ENCODE data around the gene MATK.
"Not testable (repeated sequence)": the region's sequence is repeated elsewhere in the genome, so short reads cannot be mapped to it uniquely, and the experiment has no call there.

Gene MATK

DNA sequence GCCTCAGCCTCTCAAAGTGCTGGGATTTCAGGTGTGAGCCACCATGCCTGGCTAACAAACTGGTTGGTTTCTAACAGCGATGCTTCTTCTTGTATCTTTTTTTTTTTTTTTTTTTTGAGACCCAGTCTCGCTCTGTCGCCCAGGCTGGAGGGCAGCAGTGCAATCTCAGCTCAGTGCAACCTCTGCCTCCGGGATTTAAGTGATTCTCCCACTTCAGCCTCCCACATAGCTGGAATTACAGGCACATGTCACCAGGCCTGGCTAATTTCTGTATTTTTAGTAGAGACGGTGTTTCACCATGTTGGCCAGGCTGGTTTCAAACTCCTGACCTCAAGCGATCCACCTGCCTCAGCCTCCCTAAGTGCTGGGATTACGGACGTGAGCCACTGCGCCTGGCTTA, 30.0 kb upstream of the MATK start:
- not testable (repeated sequence) for DNase-seq (ENCODE audit: low read depth)

DNA sequence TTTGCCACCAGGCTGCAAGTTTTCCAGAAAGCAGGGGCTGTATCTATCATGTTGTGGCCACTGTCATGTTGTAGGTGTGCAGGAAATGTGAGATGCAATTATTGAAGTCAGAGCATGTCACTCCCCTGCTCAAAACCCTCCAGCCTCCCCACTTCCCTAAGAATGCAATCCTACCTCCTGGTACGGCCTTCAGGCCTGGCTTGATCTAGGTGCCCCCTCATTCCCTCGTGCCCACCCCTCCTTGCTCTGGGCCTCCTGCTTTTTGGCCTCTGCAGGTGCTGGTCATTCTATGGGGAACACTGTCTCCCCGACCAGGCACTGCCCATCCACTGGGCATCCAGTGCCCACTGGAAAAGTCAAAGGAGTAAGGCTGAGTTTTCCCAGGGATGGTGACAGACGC, 28.5 kb upstream of the MATK start:
- DNase-seq (ENCODE audit: low read depth) = no peak

DNA sequence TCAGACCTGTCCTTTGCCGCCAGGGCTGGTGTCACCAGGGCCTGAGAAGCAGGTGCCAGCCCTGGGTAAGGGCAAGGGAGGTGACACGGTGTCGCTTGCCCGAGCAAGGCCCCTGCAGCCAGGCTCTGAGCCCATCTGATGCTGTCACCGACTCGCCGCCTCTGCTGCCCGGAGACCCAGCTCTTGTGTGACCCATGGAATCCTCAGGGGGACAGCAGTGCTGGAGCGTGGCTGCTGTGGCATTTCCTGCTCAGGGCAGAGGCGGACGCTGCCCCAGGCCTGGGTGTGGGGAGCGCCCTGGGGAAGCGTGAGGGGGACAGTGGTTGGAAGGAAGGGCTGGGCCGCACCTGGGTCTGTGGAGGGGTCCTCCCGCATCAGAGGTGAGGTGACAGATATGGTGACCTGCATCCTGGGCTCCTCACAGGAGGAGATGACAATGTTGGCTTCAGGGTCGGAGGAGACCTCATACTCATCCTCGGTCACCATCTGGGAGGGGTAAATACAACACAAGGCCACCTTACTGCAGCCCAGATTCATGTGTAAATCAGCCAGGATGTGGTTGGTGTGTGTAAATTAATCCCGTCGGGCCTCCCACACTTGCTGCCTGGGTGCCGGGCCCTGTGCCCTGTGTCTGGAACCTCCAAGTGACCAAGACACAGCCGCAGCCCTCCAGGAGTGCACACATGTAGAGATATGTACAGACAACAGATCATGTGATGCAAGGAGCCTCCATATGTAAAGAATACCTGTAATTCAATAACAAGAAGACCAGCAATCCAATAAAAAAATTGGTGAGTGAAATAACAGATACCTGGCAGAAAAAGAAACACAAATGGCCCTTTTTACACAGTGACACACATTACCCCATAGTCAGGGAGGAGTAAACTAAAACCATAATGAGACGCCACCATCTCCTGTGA, 27.6 kb upstream of the MATK start:
- no peak for DNase-seq (ENCODE audit: low read depth)

DNA sequence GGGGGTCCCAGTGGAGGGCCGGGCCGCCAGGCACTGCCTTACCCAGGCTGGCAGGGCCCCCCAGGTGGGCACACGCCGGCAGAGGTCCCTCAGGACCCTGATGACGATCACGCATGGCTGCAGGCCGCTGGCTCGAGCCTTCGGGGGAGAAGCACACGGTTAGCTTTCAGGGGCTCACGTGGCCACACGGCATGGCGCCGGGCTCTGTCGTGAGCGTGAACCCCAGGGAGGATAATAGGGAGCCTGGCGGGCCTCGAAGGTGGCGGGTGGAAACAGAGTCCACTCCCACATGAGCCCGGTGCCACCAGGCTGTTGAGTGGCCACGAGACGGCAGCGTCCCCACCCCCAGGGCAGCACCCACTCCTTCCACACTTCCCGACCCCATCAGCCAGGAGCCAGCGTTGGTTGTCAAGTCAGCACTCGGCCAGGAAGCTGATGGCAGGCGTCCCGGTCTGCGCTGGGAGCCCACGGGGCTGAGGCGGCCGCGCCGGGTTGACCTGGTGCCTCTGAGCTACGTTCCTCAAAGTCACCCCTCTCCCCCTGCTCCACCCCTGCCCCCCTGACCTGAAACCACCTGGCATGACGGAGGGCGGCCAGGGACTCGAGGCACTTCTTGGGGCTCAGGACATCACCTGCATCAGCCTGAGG, 24.7 kb upstream of the MATK start:
- DNase-seq (ENCODE audit: low read depth) = no peak

DNA sequence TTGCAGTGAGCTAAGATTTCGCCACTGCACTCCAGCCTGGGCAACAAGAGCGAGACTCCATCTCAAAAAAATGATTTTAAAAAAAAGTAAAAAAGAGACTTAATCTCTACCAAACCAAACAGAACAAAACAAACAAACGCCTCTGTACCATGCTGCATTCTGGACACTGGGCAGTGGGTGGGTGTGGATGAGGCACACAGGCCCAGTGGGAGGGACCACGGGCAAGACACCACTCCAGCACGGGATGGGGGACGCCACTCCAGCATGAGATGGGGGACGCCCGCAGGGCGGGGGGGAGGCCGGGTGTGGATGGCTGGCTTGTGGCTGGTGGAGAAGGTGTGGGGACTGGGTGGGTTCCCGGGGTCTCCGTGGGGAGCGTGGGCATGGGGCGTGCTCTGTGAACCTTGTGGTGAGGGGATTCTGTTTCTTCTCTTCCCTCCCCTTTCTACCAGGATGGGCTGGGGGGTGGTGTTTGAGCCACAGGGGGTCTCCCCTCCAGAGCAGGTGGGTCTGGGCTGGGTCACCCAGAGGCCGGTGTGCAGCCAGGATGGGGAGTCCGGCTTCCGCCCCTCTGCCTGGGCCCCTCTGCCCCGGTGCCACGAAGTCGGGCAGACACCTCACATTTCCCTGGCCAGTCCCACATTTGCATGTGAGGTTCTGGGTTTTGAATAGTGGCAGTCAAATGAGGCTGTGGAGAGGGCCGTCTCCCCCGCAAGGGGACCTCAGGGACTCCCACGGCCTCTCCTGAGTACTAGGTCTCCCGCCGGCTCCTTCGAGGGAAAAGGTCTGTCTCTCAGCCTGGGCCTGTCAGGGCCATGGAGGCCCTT, 23.9 kb upstream of the MATK start:
- no peak for DNase-seq (ENCODE audit: low read depth)

DNA sequence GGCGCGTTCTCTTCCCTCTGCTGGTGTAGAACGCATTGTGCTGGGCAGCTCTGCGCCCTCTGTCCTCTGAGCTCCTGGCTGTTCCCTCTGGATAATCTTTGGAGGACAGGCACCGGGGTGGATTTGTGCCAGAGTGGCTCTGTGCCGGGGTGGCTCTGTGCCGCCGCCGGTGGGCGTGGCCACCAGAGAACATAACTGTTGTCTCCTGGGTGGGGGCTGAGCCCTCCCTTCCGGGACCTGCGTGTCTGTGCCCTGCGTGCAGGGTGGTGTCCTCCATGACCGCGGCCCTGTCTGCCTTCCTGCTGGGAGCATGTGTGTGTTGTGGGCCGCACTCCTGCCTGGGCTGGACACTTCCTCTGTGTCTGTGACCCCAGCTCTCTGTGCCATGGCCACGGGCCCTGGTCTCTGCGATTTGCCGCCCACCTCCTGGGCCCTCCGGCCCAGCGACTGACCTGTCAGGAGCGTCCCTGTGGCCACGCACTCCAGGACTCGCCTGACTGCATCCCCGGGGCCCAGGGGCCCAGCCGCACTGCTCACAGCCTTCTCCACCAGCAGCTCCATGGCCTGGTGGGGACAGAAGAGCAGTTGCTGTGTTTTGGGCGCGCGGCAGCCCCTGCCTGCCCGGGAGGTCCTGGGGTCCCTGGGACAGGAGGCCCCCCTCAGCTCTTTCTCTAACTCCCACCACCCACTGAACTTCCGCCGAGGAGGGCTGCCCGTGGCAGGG, 22.4 kb upstream of the MATK start:
- DNase-seq (ENCODE audit: low read depth) = no peak

DNA sequence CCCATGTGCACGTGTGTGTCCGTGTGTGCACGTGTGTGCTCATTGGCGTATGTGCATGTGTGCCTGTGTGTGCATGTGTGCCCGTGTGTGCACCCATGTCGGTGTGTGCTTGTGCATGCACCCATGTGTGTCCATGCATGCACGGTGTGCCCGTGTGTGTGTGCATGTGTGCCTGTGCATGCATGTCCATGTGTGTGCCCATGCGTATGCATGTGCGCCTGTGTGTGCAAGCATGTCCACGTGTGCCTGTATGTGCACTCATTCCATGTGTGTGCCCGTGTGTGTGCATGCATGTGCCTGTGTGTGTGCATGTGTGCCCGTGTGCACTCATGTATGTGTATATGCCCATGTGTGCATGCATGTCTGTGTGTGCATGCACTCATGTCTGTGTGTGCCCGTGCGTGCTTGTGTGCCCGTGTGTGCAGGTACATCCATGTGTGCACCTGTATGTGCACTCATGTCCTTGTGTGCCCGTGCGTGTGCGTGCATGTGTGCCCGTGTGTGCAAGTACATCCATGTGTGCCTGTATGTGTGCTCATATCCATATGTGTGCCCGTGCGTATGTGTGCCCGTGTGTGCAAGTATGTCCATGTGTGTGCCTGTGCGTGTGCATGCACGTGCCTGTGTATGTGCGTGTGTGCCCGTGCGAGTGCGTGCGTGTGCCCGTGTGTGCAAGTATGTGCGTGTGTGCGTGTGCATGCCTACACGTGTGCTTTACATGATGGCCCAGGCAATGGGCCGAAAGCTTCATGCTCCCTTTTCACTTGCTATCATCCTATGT, 21.6 kb upstream of the MATK start:
- no peak for DNase-seq (ENCODE audit: low read depth)

DNA sequence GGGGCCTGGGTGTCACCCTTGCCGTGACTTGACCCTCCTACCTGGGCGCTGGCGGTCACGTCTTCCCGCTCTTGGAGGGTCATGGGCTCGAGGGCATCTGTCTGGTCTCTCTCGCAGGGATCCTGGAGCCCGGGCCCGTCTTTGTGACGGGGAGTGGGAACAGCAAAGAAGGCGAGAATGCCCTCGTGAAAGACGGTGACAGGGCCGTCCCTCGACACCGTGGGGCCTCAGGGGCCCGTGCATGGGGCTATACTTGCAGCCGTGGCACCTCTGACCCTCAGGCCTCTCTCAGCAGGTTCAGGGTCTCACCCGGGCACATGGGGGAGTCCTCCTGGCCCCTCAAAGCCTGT, 20.9 kb upstream of the MATK start:
- DNase-seq (ENCODE audit: low read depth) = no peak

DNA sequence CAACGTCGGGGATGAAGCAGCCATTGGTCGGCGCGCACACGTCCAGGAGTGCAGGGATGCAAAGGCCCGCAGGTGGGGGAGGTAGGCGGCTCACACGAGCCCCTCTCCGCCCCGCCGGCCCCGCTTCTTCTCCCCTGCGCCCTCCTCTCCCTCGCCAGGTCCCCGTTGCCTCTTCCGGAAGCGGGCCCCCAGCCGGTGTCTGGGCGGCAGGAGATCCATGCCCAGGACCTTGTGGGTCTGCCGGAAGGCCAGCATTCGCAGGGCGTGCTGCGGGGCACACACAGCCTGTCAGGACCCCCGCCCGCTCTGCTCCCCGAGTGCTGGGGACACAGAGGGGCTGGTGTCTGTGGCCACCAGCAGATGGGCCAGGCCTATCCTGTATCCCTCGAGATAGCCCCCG, 19.7 kb upstream of the MATK start:
- DNase-seq (ENCODE audit: low read depth) = no peak

DNA sequence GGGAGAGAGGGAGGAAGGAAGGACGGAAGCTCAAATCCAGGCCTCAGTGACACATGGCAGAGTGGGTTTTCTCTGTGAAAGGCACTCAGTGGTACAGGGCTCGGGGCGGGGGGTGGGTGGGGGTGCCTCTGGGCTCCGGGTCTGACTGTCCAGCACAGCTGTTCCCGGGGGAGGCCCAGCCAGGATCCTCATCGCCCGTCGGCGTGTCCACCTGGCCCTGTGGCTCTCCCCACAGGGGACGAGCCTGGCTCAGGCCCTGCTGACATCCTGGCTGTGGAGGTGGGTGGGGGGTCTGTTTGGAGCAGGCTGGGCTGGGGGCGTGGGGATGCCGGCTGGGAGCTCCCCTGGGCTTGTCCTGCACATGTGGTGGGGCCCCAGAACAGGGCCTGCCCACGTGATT, 18.2 kb upstream of the MATK start:
- no peak for DNase-seq (ENCODE audit: low read depth)

DNA sequence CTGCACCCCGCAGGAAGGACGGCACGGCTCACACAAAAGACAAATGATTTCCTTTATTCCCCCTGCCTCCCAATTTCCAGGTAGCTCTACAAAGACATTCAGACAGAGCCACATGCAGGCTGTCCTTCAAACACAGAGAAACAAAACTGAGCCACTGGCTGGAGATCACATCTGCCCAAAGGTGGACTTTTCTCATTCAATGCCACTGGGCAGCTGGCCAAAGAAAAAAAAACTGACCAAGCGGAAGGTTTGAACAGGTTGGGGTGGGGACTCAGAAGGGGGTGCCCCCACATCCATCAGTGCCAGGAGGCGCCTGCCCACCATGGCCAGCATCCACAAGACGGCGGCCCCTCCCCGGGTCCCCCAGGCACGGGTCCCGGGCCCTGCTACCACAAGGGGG, 17.8 kb upstream of the MATK start:
- DNase-seq (ENCODE audit: low read depth) = no peak

DNA sequence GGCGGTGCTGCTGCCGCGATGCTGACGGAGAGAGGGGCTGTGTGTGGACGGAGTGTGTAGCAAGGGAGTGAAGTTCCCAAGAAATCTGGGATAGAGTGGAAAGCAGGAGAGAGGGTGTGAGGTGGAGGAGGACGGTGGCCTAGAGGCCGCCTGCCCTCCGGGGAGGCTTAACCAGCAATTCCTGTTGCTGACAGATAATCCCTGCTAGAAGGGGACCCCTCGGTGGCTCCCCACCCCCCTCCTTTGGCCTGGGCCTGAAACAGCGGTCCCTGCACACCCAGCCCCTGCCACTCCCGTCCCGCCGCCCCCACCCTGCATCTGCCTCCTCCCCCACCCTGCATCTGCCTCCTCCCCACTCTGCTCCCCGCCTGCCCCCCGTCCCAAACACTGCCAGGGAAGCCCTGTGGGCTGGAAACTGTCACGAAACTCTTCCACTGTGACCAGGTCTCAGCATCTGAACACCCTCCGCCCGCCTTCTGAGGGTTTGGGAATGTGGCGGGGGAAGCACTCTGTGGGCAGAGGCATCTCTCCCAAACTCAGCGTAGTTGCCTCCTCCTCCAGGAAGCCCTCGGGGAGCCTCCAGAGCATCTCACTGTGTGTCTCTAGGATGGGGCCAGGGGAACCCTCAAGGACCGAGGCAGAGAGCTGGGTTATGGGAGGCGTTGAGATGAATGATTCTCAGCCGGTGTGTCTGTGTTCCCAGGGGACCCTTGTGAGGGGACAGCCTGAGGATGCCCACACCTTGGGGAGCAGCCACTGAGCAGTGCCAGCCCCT, 17.1 kb upstream of the MATK start:
- no peak for DNase-seq (ENCODE audit: low read depth)

DNA sequence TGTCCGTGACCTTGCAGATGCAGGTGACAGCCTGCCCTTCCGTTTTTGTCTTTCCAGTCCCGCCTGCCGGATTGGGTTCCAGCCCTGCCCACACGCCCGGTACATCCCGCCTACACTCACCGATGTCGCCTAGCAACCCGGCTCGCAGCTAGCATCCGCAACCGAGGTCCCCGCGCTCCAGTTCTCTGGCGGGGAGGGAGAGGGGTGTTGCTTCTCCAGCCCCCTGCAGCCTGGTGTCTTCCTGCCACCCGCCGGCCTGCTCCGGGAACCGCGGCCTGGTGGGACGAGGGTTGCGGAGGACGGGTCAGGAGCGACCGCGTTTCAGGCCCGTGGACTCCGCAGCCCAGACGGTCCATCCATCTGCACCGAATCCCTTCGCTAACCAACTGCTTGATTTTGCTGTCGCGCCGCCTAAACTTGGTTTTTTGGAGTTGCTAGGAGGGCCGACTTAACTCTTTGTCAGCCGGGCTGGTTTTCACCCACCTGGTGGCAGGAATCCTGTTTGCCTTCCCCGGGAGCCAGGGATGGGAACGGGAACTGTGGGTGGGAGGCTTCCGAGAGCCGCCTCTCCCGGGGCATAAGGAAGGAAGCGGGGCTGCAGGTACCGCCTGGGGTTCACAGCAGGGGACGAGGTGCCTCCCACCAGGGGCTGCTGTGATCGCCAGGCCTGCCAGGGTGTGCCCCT, 15.4 kb upstream of the MATK start:
- peak; percentile 55 for DNase-seq (ENCODE audit: low read depth)

DNA sequence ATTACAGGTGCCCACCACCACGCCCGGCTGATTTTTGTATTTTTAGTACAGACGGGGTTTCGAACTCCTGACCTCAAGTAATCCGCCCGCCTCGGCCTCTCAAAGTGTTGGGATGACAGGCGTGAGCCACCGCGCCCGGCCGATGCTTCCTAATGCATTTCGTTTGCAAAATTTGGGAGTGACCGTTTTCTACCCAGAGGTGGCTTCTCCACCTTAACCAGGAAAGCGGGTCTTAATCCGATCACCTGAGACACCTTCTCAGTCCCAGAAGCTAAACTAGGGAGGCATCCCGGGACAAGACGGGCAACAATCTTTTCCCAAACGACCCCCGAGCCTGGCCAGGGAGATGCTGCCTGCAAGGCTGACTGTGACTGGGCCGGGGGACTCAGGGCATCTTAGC, 14.8 kb upstream of the MATK start:
- no peak for DNase-seq (ENCODE audit: low read depth)

DNA sequence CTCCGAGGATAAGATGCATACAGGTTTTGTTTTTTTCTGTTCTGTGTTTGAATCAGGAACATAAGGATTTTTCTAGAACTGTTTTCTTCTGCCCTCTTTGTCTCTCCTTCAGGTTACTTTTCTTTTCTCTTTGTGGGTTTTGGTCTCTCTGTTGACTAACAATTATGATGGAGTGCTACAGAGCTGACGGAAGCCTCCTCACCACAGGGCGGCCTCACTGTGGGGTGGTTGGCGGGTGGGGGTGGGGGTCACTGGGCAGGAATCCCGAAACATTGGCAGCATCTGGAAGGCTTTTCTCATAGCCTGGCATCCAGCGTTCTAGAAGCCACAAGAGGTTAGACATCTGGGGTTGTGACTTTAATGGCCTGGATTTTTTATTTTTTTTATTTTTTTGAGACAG, 12.0 kb upstream of the MATK start:
- DNase-seq (ENCODE audit: low read depth) = no peak

DNA sequence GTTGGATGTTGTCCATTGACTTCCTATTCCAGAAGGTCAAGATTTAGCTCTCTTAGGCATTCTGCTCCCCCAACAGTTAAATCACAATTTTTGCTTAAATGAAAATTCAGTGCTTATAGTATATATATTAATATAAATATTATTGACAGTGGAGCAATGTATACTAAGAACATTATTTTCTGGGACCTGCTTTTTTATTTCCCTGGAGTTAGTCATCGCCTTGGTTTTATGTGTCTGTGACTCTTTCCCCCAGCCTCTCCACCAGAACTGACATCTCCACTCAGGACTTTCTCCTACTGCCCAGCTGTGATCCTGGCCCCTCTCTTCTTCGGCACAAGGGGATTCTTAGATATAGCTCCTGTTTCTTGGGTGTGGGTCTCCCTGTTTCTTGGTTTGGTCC, 10.2 kb upstream of the MATK start:
- no peak for DNase-seq (ENCODE audit: low read depth)

DNA sequence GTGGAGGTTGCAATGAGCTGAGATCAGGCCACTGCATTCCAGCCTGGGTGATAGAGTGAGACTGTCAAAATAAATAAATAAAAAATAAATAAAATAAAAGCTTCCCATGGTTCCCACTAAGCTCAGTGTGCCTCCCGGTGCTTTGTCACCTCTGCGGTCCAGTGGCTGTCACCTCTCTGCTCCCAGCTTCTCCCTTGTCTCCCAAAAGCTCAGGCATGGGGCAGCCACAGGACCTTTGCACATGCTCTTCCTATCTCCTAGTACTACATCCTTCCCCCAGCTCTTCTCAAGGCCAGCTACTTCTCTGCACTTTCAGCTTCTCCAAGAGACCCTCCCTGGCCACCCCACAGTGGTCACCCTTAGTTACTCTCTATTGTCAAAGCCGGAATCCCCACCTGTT, 7.6 kb upstream of the MATK start:
- no peak for DNase-seq (ENCODE audit: low read depth)

DNA sequence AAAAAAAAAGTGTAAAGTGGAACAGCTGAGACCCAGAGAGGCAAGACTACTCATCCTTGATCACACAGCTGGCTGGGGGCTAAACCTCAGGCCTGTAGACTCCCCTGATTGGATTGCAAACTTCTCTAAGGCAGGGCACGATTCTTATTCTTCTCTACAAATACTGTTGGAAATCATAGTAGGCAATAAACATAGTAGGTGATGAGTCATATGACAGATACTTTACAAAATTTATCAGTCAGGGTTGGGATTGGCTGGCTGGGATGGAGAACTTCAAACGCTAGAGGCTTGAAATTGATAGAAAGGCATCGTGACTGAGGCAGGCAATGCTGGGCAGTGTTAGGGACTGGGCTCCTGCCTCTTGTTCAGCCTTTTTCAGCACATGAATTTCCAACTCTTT, 5.9 kb upstream of the MATK start:
- no peak for DNase-seq (ENCODE audit: low read depth)

DNA sequence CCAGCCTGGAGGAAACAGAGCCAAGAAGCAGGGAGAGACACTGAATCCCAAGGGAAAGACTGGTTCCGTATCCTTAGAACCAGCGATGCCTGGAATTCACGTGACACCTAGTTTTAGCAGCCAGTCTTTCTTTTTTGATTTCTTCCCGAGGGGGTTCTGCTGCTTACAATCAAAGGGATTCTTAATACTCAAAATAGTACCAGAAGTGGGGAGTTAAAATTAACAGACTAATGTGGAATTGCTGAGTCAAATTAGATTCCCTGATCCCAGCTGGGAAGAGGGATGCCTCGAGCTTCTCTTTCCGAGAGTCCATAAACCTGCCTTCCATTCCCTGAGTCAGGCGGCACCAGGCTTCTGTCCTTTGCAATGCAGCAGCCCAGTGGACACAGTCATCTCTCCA, 4.8 kb upstream of the MATK start:
- DNase-seq (ENCODE audit: low read depth) = no peak

DNA sequence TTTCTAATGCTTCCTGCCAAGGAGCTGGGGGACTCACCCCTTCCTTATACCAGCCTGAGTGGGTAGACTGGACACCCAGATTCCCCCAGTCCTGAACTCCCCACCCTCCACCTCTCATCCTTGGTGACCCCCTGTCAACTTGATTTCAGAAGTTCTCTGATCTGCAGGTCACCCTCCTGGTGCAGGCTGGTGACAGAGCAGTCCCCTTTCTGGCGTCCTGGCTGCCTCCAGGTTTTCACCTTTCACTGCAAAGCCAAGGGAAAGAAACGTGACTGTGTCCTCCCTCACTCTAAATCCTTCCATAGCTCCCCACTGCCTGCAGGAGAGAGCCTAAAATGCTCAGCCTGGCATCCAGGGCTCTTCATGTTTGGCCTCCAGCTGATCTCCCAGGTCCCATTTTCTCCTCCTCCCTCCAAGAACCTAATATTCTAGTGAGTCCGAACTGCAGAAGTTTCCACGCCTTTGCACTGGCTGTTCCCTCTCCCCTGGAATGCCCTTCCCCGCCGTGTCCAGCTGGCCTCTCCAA, 4.1 kb upstream of the MATK start:
- no peak for DNase-seq (ENCODE audit: low read depth)

Data from stimulated activated CD4-positive, alpha-beta T cell treated with anti-CD3 and anti-CD28 coated beads, Interleukin-2, amount 100 ng/mL, for 4 hours (primary cell).